H1 (cell line): Measurements from ENCODE around the gene LIG3. TPM values are rescaled to one million over a fixed set of nuclear protein-coding genes. Genes with fewer than 3 reads are reported as not detected.

Experiments
- CTCF ChIA-PET: fragments of 300-600 bp; sonication (Branson Sonifier 250); formaldehyde crosslinking; loops from one replicate; lab custom pipeline; 2021; ENCODE audit not compliant: partially characterized antibody; lab: Charles Lee
- POLR2A ChIA-PET: fragments of 300-600 bp; sonication (Branson Sonifier 250); formaldehyde crosslinking; loops from one replicate; lab custom pipeline; 2021; ENCODE audit warnings: inconsistent platforms; ENCODE audit not compliant: partially characterized antibody; lab: Charles Lee
- DNase-seq, 2 experiments: peaks; one replicate each; pipeline versions ENCODE4 v3.0.0 to v3.0.0-alpha.2; 2010 to 2022; ENCODE audit warnings: low spot score in 2 of 2, low read depth in 1 of 2, mixed read lengths in 1 of 2
- FAIRE-seq: peaks from 2 replicates; lab custom pipeline; 2011; peaks lifted over from hg19 to GRCh38; lab: Jason Lieb, UNC
- H2AFZ ChIP-seq: 2 replicates; pipeline ENCODE4 v1.8.1; 2012; ENCODE audit warnings: low read length, inconsistent platforms
- H2AK5ac ChIP-seq: 2 replicates; pipeline ENCODE4 v1.6.1; 2013; ENCODE audit warnings: low read depth, low read length
- H2BK120ac ChIP-seq: replicated peaks from 2 replicates; pipeline ENCODE3; 2013; ENCODE audit warnings: low read depth, low read length, inconsistent platforms
- H2BK12ac ChIP-seq: 2 replicates; pipeline ENCODE4 v1.6.1; 2013; ENCODE audit warnings: low read depth, low read length
- H2BK15ac ChIP-seq: 2 replicates; pipeline ENCODE4 v1.6.1; 2013; ENCODE audit warnings: low read length
- H2BK20ac ChIP-seq: 2 replicates; pipeline ENCODE4 v1.6.1; 2013; ENCODE audit warnings: low read length
- H2BK5ac ChIP-seq: 2 replicates; pipeline ENCODE4 v1.6.1; 2013; ENCODE audit warnings: low read depth, low read length
- H3K14ac ChIP-seq: 2 replicates; pipeline ENCODE4 v1.6.1; 2013; ENCODE audit warnings: inconsistent platforms; ENCODE audit not compliant: insufficient read length
- H3K18ac ChIP-seq: 2 replicates; pipeline ENCODE4 v1.6.1; 2013; ENCODE audit warnings: low read length; ENCODE audit errors: extremely low read depth
- H3K23ac ChIP-seq: 2 replicates; pipeline ENCODE4 v1.6.1; 2013; ENCODE audit warnings: inconsistent platforms; ENCODE audit not compliant: insufficient read length
- H3K23me2 ChIP-seq: 2 replicates; pipeline ENCODE4 v1.6.1; 2013; ENCODE audit warnings: low read depth, low read length
- H3K27ac ChIP-seq: 2 replicates; pipeline ENCODE4 v1.6.1; 2011; ENCODE audit warnings: low read depth, low read length, inconsistent platforms
- H3K27me3 ChIP-seq, 4 experiments: replicated peaks in 1 of 4; 1 replicate in 1 of 4; 2 replicates in 3 of 4; pipeline versions ENCODE4 v1.6.1 to v1.8.1; 2011 to 2013; ENCODE audit warnings: low read length in 3 of 4, mild to moderate bottlenecking in 3 of 4, inconsistent platforms in 2 of 4, mixed read lengths in 2 of 4, moderate library complexity in 1 of 4; ENCODE audit not compliant: control insufficient read depth in 3 of 4, insufficient read depth in 3 of 4; ENCODE audit errors: extremely low read depth in 1 of 4
- H3K36me3 ChIP-seq, 4 experiments: 2 replicates each; pipeline versions ENCODE4 v1.6.1 to v1.8.1; 2011 to 2013; ENCODE audit warnings: mild to moderate bottlenecking in 4 of 4, low read length in 3 of 4, moderate library complexity in 2 of 4, control low read depth in 1 of 4, inconsistent platforms in 1 of 4; ENCODE audit not compliant: insufficient read depth in 4 of 4, control insufficient read depth in 2 of 4
- H3K4ac ChIP-seq: replicated peaks from 2 replicates; pipeline ENCODE3; 2013; ENCODE audit warnings: low read length, low read depth, mixed read lengths, inconsistent platforms; ENCODE audit not compliant: insufficient read length
- H3K4me1 ChIP-seq, 4 experiments: replicated peaks in 1 of 4; 1 replicate in 1 of 4; 2 replicates in 3 of 4; pipeline versions ENCODE4 v1.6.1 to v1.8.1; 2011 to 2013; ENCODE audit warnings: low read length in 3 of 4, inconsistent platforms in 2 of 4, mixed read lengths in 1 of 4; ENCODE audit not compliant: insufficient read depth in 4 of 4, control insufficient read depth in 3 of 4
- H3K4me2 ChIP-seq, 2 experiments: 2 replicates each; pipeline versions ENCODE4 v1.6.1 to v1.8.1; 2011 to 2013; ENCODE audit warnings: low read depth in 2 of 2, low read length in 2 of 2, control low read depth in 1 of 2, inconsistent platforms in 1 of 2, mild to moderate bottlenecking in 1 of 2; ENCODE audit not compliant: insufficient read depth in 1 of 2
- H3K4me3 ChIP-seq, 4 experiments: fragments of 200-600, 300-600 bp in 1 of 4; sonication (generic), shearing (Covaris generic), sonication (Bioruptor Twin) in 1 of 4; 2 replicates each; pipeline versions ENCODE4 v1.5.1 to v1.8.1; 2011 to 2016; ENCODE audit warnings: low read length in 4 of 4, low read depth in 3 of 4, control low read depth in 2 of 4, inconsistent platforms in 2 of 4, mild to moderate bottlenecking in 2 of 4, mixed read lengths in 1 of 4, moderate library complexity in 1 of 4; ENCODE audit not compliant: insufficient read depth in 2 of 4; ENCODE audit errors: extremely low read depth in 1 of 4
- H3K56ac ChIP-seq: replicated peaks from 2 replicates; pipeline ENCODE3; 2013; ENCODE audit warnings: low read depth, mild to moderate bottlenecking, mixed read lengths, low read length, inconsistent platforms; ENCODE audit not compliant: insufficient read length
- H3K79me1 ChIP-seq: 2 replicates; pipeline ENCODE4 v1.6.1; 2013; ENCODE audit warnings: low read depth, low read length, control low read depth
- H3K79me2 ChIP-seq, 2 experiments: 2 replicates each; pipeline versions ENCODE4 v1.6.1 to v1.8.1; 2012 to 2013; ENCODE audit warnings: low read length in 2 of 2, mild to moderate bottlenecking in 2 of 2, inconsistent platforms in 1 of 2; ENCODE audit not compliant: insufficient read depth in 2 of 2, control insufficient read depth in 1 of 2
- H3K9ac ChIP-seq, 4 experiments: replicated peaks in 1 of 4; 1 replicate in 1 of 4; 2 replicates in 3 of 4; pipeline versions ENCODE4 v1.6.1 to v1.8.1; 2011 to 2013; ENCODE audit warnings: low read depth in 3 of 4, low read length in 3 of 4, control low read depth in 2 of 4, mild to moderate bottlenecking in 2 of 4, moderate library complexity in 2 of 4, inconsistent platforms in 1 of 4; ENCODE audit errors: extremely low read depth in 1 of 4
- H3K9me3 ChIP-seq, 2 experiments: 2 replicates each; pipeline versions ENCODE4 v1.6.1 to v1.8.1; 2012 to 2013; ENCODE audit warnings: mild to moderate bottlenecking in 2 of 2, moderate library complexity in 2 of 2, control low read depth in 1 of 2, inconsistent platforms in 1 of 2, low read depth in 1 of 2, low read length in 1 of 2, mixed read lengths in 1 of 2; ENCODE audit not compliant: insufficient read depth in 2 of 2
- H4K20me1 ChIP-seq, 2 experiments: replicated peaks in 1 of 2; 2 replicates each; pipeline versions ENCODE3 to v1.8.1; 2011 to 2013; ENCODE audit warnings: inconsistent platforms in 2 of 2, low read length in 2 of 2, mild to moderate bottlenecking in 1 of 2; ENCODE audit not compliant: insufficient read depth in 2 of 2, control insufficient read depth in 1 of 2
- H4K5ac ChIP-seq: 2 replicates; pipeline ENCODE4 v1.6.1; 2013; ENCODE audit warnings: low read length, low read depth, mixed read lengths, inconsistent platforms; ENCODE audit not compliant: insufficient read length
- H4K8ac ChIP-seq: 2 replicates; pipeline ENCODE4 v1.8.0; 2013; ENCODE audit warnings: mild to moderate bottlenecking, moderate library complexity, low read length, inconsistent platforms; ENCODE audit not compliant: insufficient read depth; ENCODE audit errors: extremely low read depth
- H4K91ac ChIP-seq: replicated peaks from 2 replicates; pipeline ENCODE3; 2013; ENCODE audit warnings: low read length, mixed read lengths, inconsistent platforms; ENCODE audit not compliant: insufficient read length
- ASH2L ChIP-seq: fragments of 200-600, 300-600 bp; sonication (generic); IDR thresholded peaks from one replicate; pipeline ENCODE4 v1.7.1; 2017; ENCODE audit warnings: low read length
- CHD1 ChIP-seq: IDR thresholded peaks from 2 replicates; pipeline ENCODE4 v1.6.1; 2012; ENCODE audit warnings: low read depth, low read length, improper control_type of control experiment
- CTCF ChIP-seq, 3 experiments: IDR thresholded peaks; 1 replicate in 2 of 3; 2 replicates in 1 of 3; pipeline versions ENCODE4 v1.5.1 to v1.6.1; 2011; ENCODE audit warnings: low read length in 3 of 3, mild to moderate bottlenecking in 3 of 3, inconsistent platforms in 2 of 3, low read depth in 1 of 3, moderate library complexity in 1 of 3; ENCODE audit not compliant: insufficient read depth in 1 of 3; ENCODE audit errors: control extremely low read depth in 1 of 3
- EGR1 ChIP-seq: IDR thresholded peaks from 2 replicates; pipeline ENCODE4 v1.6.1; 2011; ENCODE audit warnings: low read depth, low read length, borderline replicate concordance
- HDAC2 ChIP-seq, 2 experiments: fragments of 300-600 bp in 1 of 2; sonication (generic) in 1 of 2; IDR thresholded peaks; 2 replicates each; pipeline ENCODE4 v1.6.1; 2011 to 2012; ENCODE audit warnings: low read depth in 2 of 2, low read length in 2 of 2, mild to moderate bottlenecking in 2 of 2, moderate library complexity in 2 of 2, borderline replicate concordance in 1 of 2, inconsistent platforms in 1 of 2
- PHF8 ChIP-seq: fragments of 200-600 bp; sonication (generic); conservative IDR thresholded peaks from 2 replicates; pipeline ENCODE4 v1.7.1; 2012; ENCODE audit warnings: low read depth, mild to moderate bottlenecking, inconsistent platforms, low read length, moderate library complexity
- POLR2AphosphoS5 ChIP-seq: IDR thresholded peaks from 2 replicates; pipeline ENCODE4 v1.6.1; 2011; ENCODE audit warnings: low read depth, low read length
- WGBS, 2 experiments: shearing (Covaris generic) in 1 of 2; methylation state at CpG; one replicate each; pipeline versions ENCODE4 v1.1.6 to v1.1.7; 2013 to 2015; ENCODE audit warnings: low lambda C conversion rate in 2 of 2, mixed read lengths in 2 of 2, inconsistent platforms in 1 of 2, low coverage in 1 of 2, missing lambda C conversion rate in 1 of 2; ENCODE audit not compliant: insufficient replicate concordance in 2 of 2, insufficient coverage in 1 of 2, insufficient read length in 1 of 2; ENCODE audit errors: extremely low coverage in 1 of 2, missing lambda C conversion rate in 1 of 2; 5-methylcytosine and 5-hydroxymethylcytosine counted together
- polyA plus RNA-seq, 7 experiments: library from polyadenylated mRNA; depleted of rRNA in 3 of 7; stranded (reverse) in 5 of 7; unstranded in 2 of 7; fragments of >200 nt in 5 of 7; fragments of 200-250 nt in 2 of 7; gene quantifications; 1 replicate in 5 of 7; 2 replicates in 1 of 7; 4 replicates in 1 of 7; pipeline versions ENCODE4 v1.2.1 to v1.2.3, GENCODE V29; 2011 to 2013; ENCODE audit warnings: missing spikeins in 2 of 7, mixed read lengths in 2 of 7
- total RNA-seq: library from RNA; stranded (reverse); fragmentation: NEBNext Ultra II Directional; extraction: Animal tissue kit (Norgen Biotek cat#: 25700); gene quantifications from 2 replicates; pipeline ENCODE4 v1.2.1, GENCODE V29; 2021

Gene LIG3
- total and polyA plus RNA-seq, 2 of the 8 experiments (the other 6 are each of a cell fraction or from before 2014, with no cell fraction given), result 63.6 to 89.3 TPM

DNA sequence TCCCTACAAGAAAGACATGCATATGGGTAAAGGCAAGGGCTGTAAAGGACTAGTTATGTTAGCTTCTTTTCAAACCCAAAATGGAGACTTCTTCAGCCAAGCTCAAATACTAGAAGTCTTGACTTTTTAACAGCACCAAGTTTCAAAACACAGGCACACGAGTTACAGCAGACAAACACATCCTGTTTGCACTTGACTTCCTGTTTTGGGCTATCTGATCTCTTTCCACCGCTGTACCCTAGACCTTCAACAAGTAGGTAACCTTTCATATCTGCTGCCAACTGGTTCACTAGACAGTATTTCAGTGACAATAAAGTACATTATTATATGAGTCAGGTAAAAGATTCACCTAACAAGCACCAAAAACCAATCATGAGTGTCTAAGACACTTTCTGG is 70.9 kb downstream of the LIG3 start:
- no peak overlapping the region for H3K4me3 ChIP-seq
- no peak overlapping the region for H3K56ac ChIP-seq
- no peak overlapping the region for H4K91ac ChIP-seq
- H2AK5ac ChIP-seq, result no peak overlapping the region
- no peak overlapping the region for H2BK15ac ChIP-seq
- H3K14ac ChIP-seq, result no peak overlapping the region
- no peaks in the 10 kb centered on the region for H4K20me1 ChIP-seq
- no peak overlapping the region for H2BK20ac ChIP-seq
- no peak for TF ChIP-seq POLR2AphosphoS5
- TF ChIP-seq ASH2L, result no peak
- no peak for TF ChIP-seq EGR1
- no peak for TF ChIP-seq CHD1
- no peak for TF ChIP-seq HDAC2 (IDR thresholded peaks at IDR 0.05; ENCODE audit: borderline replicate concordance in 1 of 2, low read depth in 2 of 2, low read length in 2 of 2)
- TF ChIP-seq PHF8, result no peak
- no peak for TF ChIP-seq CTCF (IDR thresholded peaks at IDR 0.05; ENCODE audit: control extremely low read depth in 1 of 3, insufficient read depth in 1 of 3, low read depth in 1 of 3, low read length in 3 of 3)
- H4K5ac ChIP-seq, result no peak overlapping the region
- no peak overlapping the region for H2AFZ ChIP-seq
- no peaks in the 10 kb centered on the region; the same call in 1 of the 2 replicates for H3K23me2 ChIP-seq
- no peaks in the 10 kb centered on the region for H3K36me3 ChIP-seq
- H3K4me1 ChIP-seq, result no peaks in the 10 kb centered on the region
- H3K9ac ChIP-seq, result no peak overlapping the region
- H3K4me2 ChIP-seq, result no peak overlapping the region
- FAIRE-seq (no peak), DNase-seq (no peak)
- H2BK5ac ChIP-seq, result no peak overlapping the region
- H3K23ac ChIP-seq, result no peak overlapping the region
- H3K79me1 ChIP-seq, result no peaks in the 10 kb centered on the region; the same call in 1 of the 2 replicates
- H3K9me3 ChIP-seq, result no peaks in the 10 kb centered on the region
- H3K27ac ChIP-seq, result no peak overlapping the region
- H3K18ac ChIP-seq, result no peak overlapping the region
- no peaks in the 10 kb centered on the region for H3K79me2 ChIP-seq
- H3K4ac ChIP-seq, result no peak overlapping the region
- no peak overlapping the region for H4K8ac ChIP-seq
- H2BK12ac ChIP-seq, result no peak overlapping the region
- CTCF ChIA-PET, result no interaction called here
- no peak overlapping the region for H2BK120ac ChIP-seq
- 84% methylated on average over 2 of the region's 2 CpGs; no CpG with 5 or more reads in 1 of the 2 experiments for WGBS, 2 experiments
- POLR2A ChIA-PET, result no interaction called here
- H3K27me3 ChIP-seq, result no peaks in the 10 kb centered on the region
